Measurements from ENCODE around the gene RPL27A.

Gene RPL27A

DNA sequence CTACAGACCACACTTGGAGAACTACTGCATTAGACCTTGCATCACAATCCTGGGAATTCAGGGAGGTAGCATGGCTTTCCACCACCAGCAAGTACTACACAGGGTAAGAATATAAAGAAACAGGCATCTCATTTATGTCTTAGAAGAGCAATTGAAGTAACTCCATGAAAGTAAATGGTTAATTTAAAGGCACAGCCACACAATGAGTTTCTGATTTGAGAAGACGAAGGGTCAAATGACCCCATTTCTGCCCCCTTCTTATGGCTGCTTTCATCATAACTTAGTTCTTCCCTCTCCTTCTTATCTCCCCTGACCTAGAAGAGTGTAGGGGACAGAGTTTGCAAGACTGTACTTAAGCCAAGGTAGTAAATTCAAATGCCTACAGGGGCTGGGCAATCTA is 6.1 kb upstream of the RPL27A start:
- DNase-seq: no peak

DNA sequence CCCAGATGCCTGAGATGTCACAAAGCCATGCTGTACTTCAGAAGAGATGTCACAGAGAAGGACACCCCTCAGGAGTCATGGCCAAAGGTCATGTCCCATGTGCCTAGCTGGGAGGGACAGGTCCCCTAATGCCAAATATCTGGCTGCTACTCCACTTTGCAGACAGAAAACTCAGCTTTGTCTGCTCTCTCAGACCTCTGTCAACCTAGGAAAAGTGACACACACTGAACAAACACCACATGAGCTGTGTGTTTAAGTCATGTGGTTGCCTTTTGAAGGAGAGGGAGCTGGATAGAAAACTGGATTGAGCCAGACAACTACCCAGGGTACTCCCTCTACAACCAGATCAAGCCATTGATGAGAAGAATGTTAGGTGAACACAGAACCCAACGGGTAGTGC is 3.6 kb upstream of the RPL27A start:
- no peak for DNase-seq

DNA sequence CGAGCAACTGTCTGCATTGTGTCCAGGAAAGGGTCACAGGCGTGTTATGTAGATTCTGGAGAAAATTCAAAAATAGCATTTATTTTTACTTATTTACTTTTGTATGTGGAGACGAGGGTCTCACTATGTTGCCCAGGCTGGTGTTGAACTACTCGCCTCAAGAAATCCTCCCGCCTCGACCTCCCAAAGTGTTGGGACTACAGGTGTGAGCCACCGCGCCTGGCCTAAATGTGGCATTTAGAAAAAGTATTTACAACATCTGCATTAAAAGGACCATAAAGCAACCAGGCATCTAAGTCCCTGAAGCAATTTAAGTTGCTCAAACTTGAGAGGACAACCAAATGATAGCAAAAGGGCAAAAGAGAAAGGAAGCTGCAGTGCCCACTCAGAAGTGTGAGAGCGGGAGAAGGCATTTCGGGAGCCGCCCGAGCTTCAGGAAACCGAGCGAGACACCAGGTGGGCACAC is 722 bp upstream of the RPL27A start:
- no peak for DNase-seq

DNA sequence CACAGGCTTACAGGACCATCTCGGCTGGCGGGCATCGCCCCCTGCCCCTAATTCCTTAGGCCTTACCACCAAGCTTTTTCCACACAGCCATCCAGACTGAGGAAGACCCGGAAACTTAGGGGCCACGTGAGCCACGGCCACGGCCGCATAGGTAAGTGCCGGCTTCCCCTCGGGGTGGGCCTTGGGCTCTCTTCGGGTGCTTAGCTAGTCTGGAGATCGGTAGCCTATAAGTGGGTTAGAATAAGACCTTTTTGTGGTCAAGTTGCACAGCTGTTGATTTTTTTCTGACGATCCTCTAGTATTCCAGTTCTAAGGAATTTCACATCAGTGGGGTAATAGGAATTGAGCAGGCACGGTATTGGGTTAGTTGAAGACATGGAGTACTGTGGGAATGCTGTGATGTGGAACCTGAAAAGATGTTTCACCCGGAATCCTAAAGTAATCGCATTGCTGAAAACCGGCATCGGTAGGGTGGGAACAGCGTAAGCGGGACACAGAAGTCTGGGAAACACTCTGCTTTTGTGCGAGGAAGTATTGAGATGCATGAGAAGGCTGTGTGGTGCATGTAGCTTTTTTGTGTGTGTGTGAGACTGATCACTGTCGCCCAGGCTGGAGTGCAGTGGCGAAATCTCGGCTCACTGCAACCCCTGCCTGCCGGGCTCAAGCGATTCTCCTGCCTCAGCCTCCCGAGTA is 669 bp downstream of the RPL27A start:
- DNase-seq: no peak

GRCh38 chr11:8684600-8685290 is 2.2 kb downstream of the RPL27A start:
- DNase-seq: no peak

DNA sequence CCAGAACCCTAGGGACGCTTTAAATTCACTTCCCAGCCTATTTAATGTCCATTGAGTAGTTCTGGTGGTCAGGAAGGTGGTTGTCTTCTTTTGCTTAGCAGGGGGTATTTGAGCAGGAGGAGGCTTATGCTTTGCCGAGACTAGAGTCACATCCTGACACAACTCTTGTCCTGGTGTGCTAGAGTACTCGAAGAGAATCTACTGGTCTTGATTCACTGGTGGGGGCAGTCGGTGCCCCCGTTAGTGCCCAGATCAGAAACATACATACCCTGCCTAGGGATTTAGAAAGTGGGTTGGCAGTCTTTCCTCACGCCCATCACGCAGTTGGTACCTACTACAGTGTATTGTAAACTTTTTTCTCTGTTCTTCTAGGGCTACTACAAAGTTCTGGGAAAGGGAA is 2.7 kb downstream of the RPL27A start:
- no peak for DNase-seq

GRCh38 chr11:8685820-8686219 is 3.2 kb downstream of the RPL27A start:
- DNase-seq: no peak

GRCh38 chr11:8686325-8686724 is 3.7 kb downstream of the RPL27A start:
- no peak for DNase-seq

GRCh38 chr11:8688414-8689362 is 6.1 kb downstream of the RPL27A start:
- DNase-seq: peak; percentile 97 to 98

GRCh38 chr11:8689726-8690255 is 7.2 kb downstream of the RPL27A start:
- no peak for DNase-seq

DNA sequence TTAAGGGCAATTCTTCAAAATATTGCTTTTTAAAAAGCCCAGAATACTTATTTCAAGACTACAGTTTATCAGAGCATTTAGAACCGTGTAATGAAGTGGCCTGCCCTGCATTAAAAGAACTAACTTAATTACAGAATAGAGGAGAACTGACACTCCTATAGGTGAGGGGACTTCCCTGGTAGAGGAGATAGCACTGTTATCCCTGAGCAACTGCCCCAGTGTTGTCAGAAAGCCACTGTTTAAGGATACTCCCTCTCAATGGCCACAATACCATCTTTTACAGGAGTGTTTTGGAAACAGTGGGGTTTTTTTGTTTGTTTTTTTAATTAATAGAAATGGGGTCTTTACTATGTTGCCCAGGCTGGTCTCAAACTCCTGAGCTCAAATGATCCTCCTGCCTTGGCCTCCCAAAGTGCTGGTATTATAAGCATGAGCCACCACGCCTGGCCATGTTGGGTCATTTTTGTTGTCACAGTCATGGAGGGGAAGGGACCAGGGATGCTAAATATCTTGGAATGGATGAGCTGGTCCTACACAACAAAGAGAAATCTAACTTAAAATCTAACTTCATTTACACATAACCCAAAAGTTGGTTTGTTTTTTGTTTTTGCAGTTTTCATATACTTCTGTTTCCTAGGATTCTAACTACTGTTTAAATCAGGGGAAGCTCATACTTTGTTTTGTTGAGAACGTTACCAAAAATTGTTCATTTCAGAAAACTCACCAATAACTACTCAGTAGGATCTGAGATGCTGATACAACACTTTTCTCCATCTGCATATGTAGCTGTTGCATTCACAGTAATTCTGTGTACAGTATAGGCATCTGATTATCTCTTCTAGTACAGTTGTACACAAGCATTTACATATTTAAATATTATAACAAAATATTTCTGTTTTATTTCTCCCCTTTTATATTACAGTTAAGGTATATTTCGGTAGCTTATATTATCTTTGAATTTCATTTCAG is 8.1 kb downstream of the RPL27A start:
- DNase-seq: no peak

- DNase-seq: no peak
Measured at GRCh38 chr11:8691601-8692000, 9.0 kb downstream of the RPL27A start.

- DNase-seq: no peak
Measured at GRCh38 chr11:8692417-8692816, 9.8 kb downstream of the RPL27A start.

DNA sequence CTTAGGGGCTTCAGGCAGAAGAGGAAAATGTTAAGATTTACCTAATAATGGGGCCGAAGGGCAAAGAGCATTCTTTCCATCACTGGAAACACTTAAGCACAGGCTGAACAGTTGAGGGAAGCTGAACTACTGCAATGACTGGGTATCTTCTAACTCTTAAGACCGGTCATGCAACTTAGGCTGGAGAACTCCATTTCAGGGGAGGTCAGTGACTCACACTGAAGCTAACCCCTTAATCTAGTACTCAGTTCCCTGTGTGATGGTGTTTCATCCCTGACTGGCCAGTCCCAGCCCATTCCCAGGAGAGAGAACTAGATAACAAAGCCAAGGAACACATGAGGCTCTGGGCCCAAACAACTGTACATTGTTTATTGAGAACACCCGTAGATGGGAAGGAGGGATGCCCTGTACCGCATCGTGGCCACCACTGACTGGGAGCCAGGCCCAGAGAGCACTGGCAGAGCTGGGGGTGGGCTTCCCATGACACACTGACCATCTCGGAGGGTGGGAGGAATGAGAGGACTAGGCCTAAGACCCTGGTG is 10.5 kb downstream of the RPL27A start:
- no peak for DNase-seq

- DNase-seq: no peak
Measured at GRCh38 chr11:8693555-8693954, 11.0 kb downstream of the RPL27A start.

GRCh38 chr11:8694137-8694536 is 11.5 kb downstream of the RPL27A start:
- DNase-seq: peak in 1 of 2 experiments; percentile 14

DNA sequence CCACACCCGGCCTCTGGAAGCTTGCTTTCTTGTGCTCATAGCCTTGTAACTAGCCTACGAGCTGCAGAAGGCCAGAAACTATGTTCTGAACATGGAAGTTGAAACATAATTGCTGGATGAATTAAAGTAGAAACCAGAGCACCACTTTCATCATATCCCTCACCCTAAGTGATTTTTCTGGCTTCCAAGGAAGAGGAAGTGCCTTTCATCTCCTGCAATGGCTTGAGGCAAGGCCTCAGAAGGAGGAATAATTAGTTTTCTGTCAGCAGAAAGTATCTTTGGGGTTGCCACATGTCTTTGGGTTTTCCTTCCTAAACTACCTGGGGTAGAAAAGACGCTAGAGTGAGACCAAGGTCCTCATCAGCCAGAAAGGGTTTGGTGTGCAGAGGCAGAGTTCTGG is 14.5 kb downstream of the RPL27A start:
- DNase-seq: no peak

- DNase-seq: no peak
Measured at GRCh38 chr11:8698379-8698851, 15.8 kb downstream of the RPL27A start.

DNA sequence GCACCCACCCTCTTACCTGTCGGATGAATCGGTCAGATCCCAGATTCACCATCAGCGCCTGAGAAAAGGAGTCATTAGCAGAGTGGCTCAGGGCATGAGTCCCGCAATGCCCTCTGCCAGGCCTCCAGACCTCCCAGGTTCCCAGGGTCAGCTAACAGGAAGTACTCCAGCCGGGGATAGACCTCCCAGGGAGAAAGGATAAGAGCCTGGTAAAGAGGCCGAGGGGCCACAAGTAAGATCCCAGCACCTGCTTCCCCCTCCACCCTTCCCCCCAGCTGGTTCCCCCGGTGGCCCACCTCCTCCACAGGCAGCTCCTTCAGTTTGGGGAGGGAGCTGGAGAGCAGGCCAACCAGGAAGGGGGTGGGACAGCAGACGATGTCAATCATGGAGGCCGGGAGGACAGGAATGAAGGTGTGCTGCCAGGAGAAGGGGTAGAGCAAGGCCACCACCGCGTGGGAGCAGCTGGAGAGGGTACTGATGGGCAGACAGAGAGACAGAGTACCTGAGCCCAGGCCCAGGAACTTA is 16.4 kb downstream of the RPL27A start:
- no peak for DNase-seq

DNA sequence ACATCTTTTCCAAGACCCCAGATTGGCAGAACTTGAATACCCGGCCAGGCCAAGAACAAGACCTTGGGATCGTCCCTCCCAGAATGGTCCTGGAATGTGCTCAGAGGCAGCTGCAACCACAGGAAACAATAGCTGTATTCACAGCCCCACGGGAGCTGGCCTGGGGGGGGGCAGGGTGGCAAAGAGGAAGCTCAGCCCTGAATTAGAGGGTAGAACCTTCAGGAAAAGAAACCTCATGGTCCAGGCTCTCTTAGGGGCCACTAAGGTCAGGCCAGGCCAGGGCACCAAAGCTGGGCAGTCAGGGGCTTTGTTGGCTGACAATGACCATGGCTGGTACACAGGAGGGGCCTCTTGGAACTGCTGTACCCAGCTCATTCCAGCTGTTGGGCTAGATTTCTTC is 17.3 kb downstream of the RPL27A start:
- DNase-seq: no peak

DNA sequence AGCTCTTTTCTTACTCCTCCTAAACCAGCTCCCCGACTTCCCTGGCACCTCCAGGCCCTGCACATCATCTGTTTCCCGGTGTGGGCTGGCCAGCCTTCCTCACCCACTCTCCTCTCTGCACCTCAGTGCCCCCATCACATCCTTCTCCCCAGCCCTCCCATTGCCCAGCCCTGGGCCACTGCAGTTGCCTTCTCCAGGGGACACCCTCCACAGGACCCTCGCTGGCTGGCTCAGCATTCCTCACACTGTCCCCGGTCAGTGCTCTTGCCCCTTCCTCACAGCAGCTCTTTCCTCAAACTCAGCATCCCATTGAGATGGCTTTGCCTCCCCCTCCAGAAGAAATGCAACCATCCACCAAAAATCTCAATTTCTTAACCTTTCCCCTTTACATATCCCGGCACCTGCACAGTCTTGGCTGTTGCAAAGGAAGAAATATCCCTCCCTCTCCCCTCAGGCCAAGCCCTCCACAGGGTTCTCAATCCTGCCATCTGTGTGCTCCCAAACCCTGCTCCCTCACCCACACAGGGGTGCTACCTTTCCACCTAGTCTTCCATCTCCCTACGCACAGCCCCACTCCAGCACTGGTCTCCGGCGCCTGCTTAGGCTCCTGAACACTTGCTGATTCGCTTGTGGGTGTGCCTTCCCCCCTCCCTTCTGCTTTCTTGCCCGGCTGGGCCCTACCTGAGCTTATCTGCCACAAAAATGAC is 19.5 kb downstream of the RPL27A start:
- no peak for DNase-seq

Measured in NCI-H2081 (cell line).